A549 (cell line): ENCODE data around the gene GAN.

Source experiments
- CBX8 ChIP-seq: fragments of 200-600 bp; sonication (generic); IDR thresholded peaks from 2 replicates; pipeline ENCODE4 v1.6.1; 2016
- EP300 ChIP-seq, 2 experiments: fragments of >200 bp; sonication (Bioruptor Twin); formaldehyde crosslinking; IDR thresholded peaks; 2 replicates in 1 of 2; 3 replicates in 1 of 2; pipeline ENCODE4 v1.6.1; 2016 to 2017
- FOSL2 ChIP-seq, 2 experiments: fragments of 450-650 bp in 1 of 2; fragments of >200 bp in 1 of 2; sonication (Bioruptor Twin) in 1 of 2; formaldehyde crosslinking; IDR thresholded peaks; 2 replicates each; pipeline versions ENCODE4 v1.5.0 to v1.6.1; 2016 to 2020; ENCODE audit warnings: mild to moderate bottlenecking in 1 of 2, moderate library complexity in 1 of 2
- HOXA7 ChIP-seq: fragments of 250-450 bp; sonication (Bioruptor Pico); IDR thresholded peaks from 2 replicates; pipeline ENCODE4 v1.5.0; 2020; ENCODE audit warnings: mild to moderate bottlenecking, moderate library complexity
- JUN ChIP-seq, 2 experiments: fragments of >200 bp; sonication (Bioruptor Twin); formaldehyde crosslinking; IDR thresholded peaks; 2 replicates in 1 of 2; 3 replicates in 1 of 2; pipeline ENCODE4 v1.6.1; 2016 to 2017
- JUNB ChIP-seq: fragments of >200 bp; sonication (Bioruptor Twin); formaldehyde crosslinking; IDR thresholded peaks from 2 replicates; pipeline ENCODE4 v1.6.1; 2016
- MAZ ChIP-seq: fragments of 150-350 bp; IDR thresholded peaks from 2 replicates; pipeline ENCODE4 v1.6.1; 2014; ENCODE audit warnings: antibody characterized with exemption, low read depth, low read length, borderline replicate concordance
- NFE2L2 ChIP-seq: fragments of 150-350 bp; conservative IDR thresholded peaks from 2 replicates; pipeline ENCODE4 v1.6.1; 2014; ENCODE audit warnings: low read length
- POLR2A ChIP-seq: IDR thresholded peaks from 2 replicates; pipeline ENCODE4 v1.6.1; 2012; ENCODE audit warnings: mild to moderate bottlenecking, low read length
- RAD21 ChIP-seq, 2 experiments: fragments of >200 bp in 1 of 2; sonication (Bioruptor Twin) in 1 of 2; formaldehyde crosslinking in 1 of 2; IDR thresholded peaks in 1 of 2; conservative IDR thresholded peaks in 1 of 2; 2 replicates in 1 of 2; 3 replicates in 1 of 2; pipeline ENCODE4 v1.6.1; 2012 to 2018; ENCODE audit warnings: inconsistent platforms in 1 of 2
- TF ChIP-seq, protein P1 (sequence below): fragments of >200 bp; sonication (Bioruptor Twin); formaldehyde crosslinking; IDR thresholded peaks from 3 replicates; pipeline ENCODE4 v1.5.1; 2016
- TF ChIP-seq, protein P2 (sequence below): IDR thresholded peaks from 2 replicates; pipeline ENCODE4 v1.6.1; 2012
- TF ChIP-seq, protein P3 (sequence below): fragments of 250-450 bp; sonication (Bioruptor Pico); IDR thresholded peaks from 2 replicates; pipeline ENCODE4 v1.5.0; 2020; ENCODE audit warnings: low read depth, mild to moderate bottlenecking, moderate library complexity

DNA sequence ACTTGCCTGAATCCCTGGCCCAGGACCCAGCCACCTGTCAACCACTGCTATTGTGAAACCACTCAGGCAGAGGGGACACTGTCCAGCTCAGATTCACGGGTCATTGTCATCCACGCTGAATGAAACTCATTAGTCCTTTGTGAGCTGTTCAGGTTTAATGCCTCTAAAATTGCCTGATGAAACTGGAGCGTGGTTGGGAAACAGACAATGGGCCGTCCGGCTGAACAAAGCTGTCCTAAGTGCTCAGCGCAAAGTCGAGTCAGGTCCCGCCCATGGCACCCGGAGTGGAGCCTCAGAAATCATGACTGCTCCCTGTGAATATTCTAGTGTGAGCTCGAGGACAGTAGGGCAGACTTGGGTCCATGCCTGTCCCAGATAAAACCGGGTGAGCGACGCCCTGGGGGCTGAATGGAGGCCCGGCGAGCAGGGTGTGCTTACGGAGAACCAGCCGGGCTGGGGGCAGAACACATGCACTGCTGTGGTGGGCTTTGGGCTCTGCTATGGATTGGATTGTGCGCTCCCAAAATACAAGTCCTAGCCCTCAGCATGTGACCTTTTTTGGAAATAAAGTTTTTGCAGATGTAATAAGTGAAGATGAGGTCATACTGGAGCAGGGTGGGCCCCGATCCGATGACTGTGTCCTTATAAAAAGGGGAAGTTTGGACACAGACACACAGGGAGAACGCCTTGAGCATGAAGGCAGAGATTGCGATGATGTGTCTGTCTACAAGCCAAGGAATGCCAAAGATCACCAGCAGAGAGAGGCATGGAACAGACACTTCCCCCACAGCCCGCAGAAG lies 117.0 kb downstream of the GAN start:
- TF ChIP-seq, protein P1, sequence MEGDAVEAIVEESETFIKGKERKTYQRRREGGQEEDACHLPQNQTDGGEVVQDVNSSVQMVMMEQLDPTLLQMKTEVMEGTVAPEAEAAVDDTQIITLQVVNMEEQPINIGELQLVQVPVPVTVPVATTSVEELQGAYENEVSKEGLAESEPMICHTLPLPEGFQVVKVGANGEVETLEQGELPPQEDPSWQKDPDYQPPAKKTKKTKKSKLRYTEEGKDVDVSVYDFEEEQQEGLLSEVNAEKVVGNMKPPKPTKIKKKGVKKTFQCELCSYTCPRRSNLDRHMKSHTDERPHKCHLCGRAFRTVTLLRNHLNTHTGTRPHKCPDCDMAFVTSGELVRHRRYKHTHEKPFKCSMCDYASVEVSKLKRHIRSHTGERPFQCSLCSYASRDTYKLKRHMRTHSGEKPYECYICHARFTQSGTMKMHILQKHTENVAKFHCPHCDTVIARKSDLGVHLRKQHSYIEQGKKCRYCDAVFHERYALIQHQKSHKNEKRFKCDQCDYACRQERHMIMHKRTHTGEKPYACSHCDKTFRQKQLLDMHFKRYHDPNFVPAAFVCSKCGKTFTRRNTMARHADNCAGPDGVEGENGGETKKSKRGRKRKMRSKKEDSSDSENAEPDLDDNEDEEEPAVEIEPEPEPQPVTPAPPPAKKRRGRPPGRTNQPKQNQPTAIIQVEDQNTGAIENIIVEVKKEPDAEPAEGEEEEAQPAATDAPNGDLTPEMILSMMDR = no peak
- no peak for TF ChIP-seq JUNB
- TF ChIP-seq POLR2A = peak; percentile 21
- no peak for TF ChIP-seq FOSL2 (IDR thresholded peaks at IDR 0.05)
- TF ChIP-seq FOSL2 (CRISPR knock-in tag; IDR thresholded peaks at IDR 0.05) = peak; percentile 81
- TF ChIP-seq NFE2L2 = no peak
- TF ChIP-seq, protein P2, sequence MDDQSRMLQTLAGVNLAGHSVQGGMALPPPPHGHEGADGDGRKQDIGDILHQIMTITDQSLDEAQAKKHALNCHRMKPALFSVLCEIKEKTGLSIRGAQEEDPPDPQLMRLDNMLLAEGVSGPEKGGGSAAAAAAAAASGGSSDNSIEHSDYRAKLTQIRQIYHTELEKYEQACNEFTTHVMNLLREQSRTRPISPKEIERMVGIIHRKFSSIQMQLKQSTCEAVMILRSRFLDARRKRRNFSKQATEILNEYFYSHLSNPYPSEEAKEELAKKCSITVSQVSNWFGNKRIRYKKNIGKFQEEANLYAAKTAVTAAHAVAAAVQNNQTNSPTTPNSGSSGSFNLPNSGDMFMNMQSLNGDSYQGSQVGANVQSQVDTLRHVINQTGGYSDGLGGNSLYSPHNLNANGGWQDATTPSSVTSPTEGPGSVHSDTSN = no peak
- TF ChIP-seq HOXA7 = 0 out of 2 replicates have a peak, but pooled peaks have one; percentile 9
- TF ChIP-seq MAZ = no peak
- peak in 1 of 2 experiments; percentile 71; a peak in 2 of 5 replicates for TF ChIP-seq EP300 (IDR thresholded peaks at IDR 0.05)
- TF ChIP-seq JUN (IDR thresholded peaks at IDR 0.05) = peak in 1 of 2 experiments; percentile 58; a peak in 1 of 5 replicates
- TF ChIP-seq RAD21 (conservative IDR thresholded peaks at IDR 0.05 in 1 of 2, IDR thresholded peaks at IDR 0.05 in 1 of 2) = peak in 1 of 2 experiments; percentile 32; a peak in 1 of 5 replicates
- TF ChIP-seq, protein P3, sequence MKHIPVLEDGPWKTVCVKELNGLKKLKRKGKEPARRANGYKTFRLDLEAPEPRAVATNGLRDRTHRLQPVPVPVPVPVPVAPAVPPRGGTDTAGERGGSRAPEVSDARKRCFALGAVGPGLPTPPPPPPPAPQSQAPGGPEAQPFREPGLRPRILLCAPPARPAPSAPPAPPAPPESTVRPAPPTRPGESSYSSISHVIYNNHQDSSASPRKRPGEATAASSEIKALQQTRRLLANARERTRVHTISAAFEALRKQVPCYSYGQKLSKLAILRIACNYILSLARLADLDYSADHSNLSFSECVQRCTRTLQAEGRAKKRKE = 0 out of 2 replicates have a peak, but pooled peaks have one; percentile 37
- no peak for TF ChIP-seq CBX8
